ENCODE data around the gene ODF2.

The ODF2 gene

GRCh38 chr9:128548876-128549275, 93.1 kb downstream of the ODF2 start:
- no peak overlapping the region for H3K4me3 ChIP-seq (ENCODE audit: control insufficient read depth, low read depth, low read length)
- no peak for DNase-seq (ENCODE audit: low read depth)
- TF ChIP-seq, protein P1, sequence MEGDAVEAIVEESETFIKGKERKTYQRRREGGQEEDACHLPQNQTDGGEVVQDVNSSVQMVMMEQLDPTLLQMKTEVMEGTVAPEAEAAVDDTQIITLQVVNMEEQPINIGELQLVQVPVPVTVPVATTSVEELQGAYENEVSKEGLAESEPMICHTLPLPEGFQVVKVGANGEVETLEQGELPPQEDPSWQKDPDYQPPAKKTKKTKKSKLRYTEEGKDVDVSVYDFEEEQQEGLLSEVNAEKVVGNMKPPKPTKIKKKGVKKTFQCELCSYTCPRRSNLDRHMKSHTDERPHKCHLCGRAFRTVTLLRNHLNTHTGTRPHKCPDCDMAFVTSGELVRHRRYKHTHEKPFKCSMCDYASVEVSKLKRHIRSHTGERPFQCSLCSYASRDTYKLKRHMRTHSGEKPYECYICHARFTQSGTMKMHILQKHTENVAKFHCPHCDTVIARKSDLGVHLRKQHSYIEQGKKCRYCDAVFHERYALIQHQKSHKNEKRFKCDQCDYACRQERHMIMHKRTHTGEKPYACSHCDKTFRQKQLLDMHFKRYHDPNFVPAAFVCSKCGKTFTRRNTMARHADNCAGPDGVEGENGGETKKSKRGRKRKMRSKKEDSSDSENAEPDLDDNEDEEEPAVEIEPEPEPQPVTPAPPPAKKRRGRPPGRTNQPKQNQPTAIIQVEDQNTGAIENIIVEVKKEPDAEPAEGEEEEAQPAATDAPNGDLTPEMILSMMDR (IDR thresholded peaks at IDR 0.05; ENCODE audit: control insufficient read depth, insufficient read depth, low read depth, low read length, missing control alignments) = no peak

- no peak overlapping the region for H3K4me3 ChIP-seq (ENCODE audit: control insufficient read depth, low read depth, low read length)
- TF ChIP-seq, protein P1 (IDR thresholded peaks at IDR 0.05; ENCODE audit: control insufficient read depth, insufficient read depth, low read depth, low read length, missing control alignments) = no peak
- DNase-seq (ENCODE audit: low read depth) = no peak
Measured at GRCh38 chr9:128550226-128550625, 94.4 kb downstream of the ODF2 start.

All from AG09309 (cell line).